Neuronal stem cell (in vitro differentiated cells): ENCODE data around the gene DGKB.

Experiments
- DNase-seq: peaks from one replicate; pipeline ENCODE4 v3.0.0-alpha.2; 2013; ENCODE audit warnings: low spot score
- H2AFZ ChIP-seq: one replicate; pipeline ENCODE4 v1.6.1; 2013; ENCODE audit warnings: mild to moderate bottlenecking, low read length, inconsistent platforms
- H2AK5ac ChIP-seq: 2 replicates; pipeline ENCODE4 v1.6.1; 2013; ENCODE audit warnings: low read depth, mild to moderate bottlenecking, inconsistent platforms, low read length, moderate library complexity, mixed read lengths
- H2BK120ac ChIP-seq: 2 replicates; pipeline ENCODE4 v1.6.1; 2013; ENCODE audit warnings: low read depth, mild to moderate bottlenecking, inconsistent platforms, low read length, moderate library complexity, mixed read lengths
- H2BK12ac ChIP-seq: one replicate; pipeline ENCODE4 v1.6.1; 2013; ENCODE audit warnings: low read length, inconsistent platforms
- H2BK15ac ChIP-seq: 2 replicates; pipeline ENCODE4 v1.6.1; 2013; ENCODE audit warnings: mild to moderate bottlenecking, low read length, inconsistent platforms, mixed read lengths
- H2BK5ac ChIP-seq: one replicate; pipeline ENCODE4 v1.6.1; 2013; ENCODE audit warnings: inconsistent platforms, mild to moderate bottlenecking, low read length, moderate library complexity
- H3K14ac ChIP-seq: one replicate; pipeline ENCODE4 v1.6.1; 2013; ENCODE audit warnings: low read length, inconsistent platforms
- H3K18ac ChIP-seq: 2 replicates; pipeline ENCODE4 v1.6.1; 2013; ENCODE audit warnings: low read length, inconsistent platforms
- H3K23ac ChIP-seq: 2 replicates; pipeline ENCODE4 v1.6.1; 2013; ENCODE audit warnings: low read depth, mild to moderate bottlenecking, mixed read lengths, low read length, inconsistent platforms; ENCODE audit not compliant: poor library complexity
- H3K27ac ChIP-seq: replicated peaks from 3 replicates; pipeline ENCODE4 v1.5.1; 2013; ENCODE audit warnings: low read length, inconsistent platforms
- H3K27me3 ChIP-seq, 3 experiments: 2 replicates each; pipeline ENCODE4 v1.6.1; 2013; ENCODE audit warnings: low read length in 3 of 3, mild to moderate bottlenecking in 2 of 3, inconsistent platforms in 1 of 3, low read depth in 1 of 3, mixed read lengths in 1 of 3, moderate library complexity in 1 of 3; ENCODE audit not compliant: control insufficient read depth in 3 of 3, insufficient read depth in 3 of 3
- H3K36me3 ChIP-seq, 2 donors: replicated peaks in 1 of 2; 2 replicates each; pipeline ENCODE4 v1.6.1; 2013; ENCODE audit warnings: low read length in 2 of 2; ENCODE audit not compliant: control insufficient read depth in 2 of 2, insufficient read depth in 2 of 2
- H3K4ac ChIP-seq: 2 replicates; pipeline ENCODE4 v1.6.1; 2013; ENCODE audit warnings: inconsistent platforms, mild to moderate bottlenecking, low read length, moderate library complexity
- H3K4me1 ChIP-seq, 2 donors: 1 replicate in 1 of 2; 2 replicates in 1 of 2; pipeline ENCODE4 v1.6.1; 2013; ENCODE audit warnings: low read length in 2 of 2, low read depth in 1 of 2; ENCODE audit not compliant: control insufficient read depth in 2 of 2, insufficient read depth in 1 of 2
- H3K4me2 ChIP-seq: one replicate; pipeline ENCODE4 v1.6.1; 2013; ENCODE audit warnings: mild to moderate bottlenecking, low read length, inconsistent platforms; ENCODE audit not compliant: insufficient read depth, poor library complexity, severe bottlenecking
- H3K4me3 ChIP-seq, 2 donors: 2 replicates each; pipeline ENCODE4 v1.5.1; 2013; ENCODE audit warnings: low read length in 2 of 2, mild to moderate bottlenecking in 2 of 2, inconsistent platforms in 1 of 2, moderate library complexity in 1 of 2
- H3K79me1 ChIP-seq: one replicate; pipeline ENCODE4 v1.6.1; 2013; ENCODE audit warnings: low read depth, mild to moderate bottlenecking, inconsistent platforms, low read length, moderate library complexity
- H3K9ac ChIP-seq: one replicate; pipeline ENCODE4 v1.6.1; 2013; ENCODE audit warnings: mild to moderate bottlenecking, low read depth, low read length, inconsistent platforms; ENCODE audit not compliant: poor library complexity
- H3K9me3 ChIP-seq, 2 donors: replicated peaks in 1 of 2; 2 replicates each; pipeline versions ENCODE3 to v1.6.1; 2013; ENCODE audit warnings: low read length in 2 of 2, mild to moderate bottlenecking in 2 of 2, inconsistent platforms in 1 of 2, low read depth in 1 of 2, mixed read lengths in 1 of 2, moderate library complexity in 1 of 2; ENCODE audit not compliant: control insufficient read depth in 2 of 2, insufficient read depth in 1 of 2
- H4K8ac ChIP-seq: one replicate; pipeline ENCODE4 v1.6.1; 2013; ENCODE audit warnings: low read depth, mild to moderate bottlenecking, inconsistent platforms, low read length, moderate library complexity
- H4K91ac ChIP-seq: one replicate; pipeline ENCODE4 v1.6.1; 2013; ENCODE audit warnings: low read length, low read depth, mild to moderate bottlenecking, inconsistent platforms; ENCODE audit not compliant: poor library complexity
- WGBS, 2 donors: extraction: QIAGEN DNeasy Blood & Tissue Kit; methylation state at CpG; one replicate each; pipeline ENCODE4 v1.1.7; 2013; ENCODE audit warnings: missing lambda C conversion rate in 2 of 2, mixed read lengths in 1 of 2; ENCODE audit not compliant: insufficient read length in 2 of 2, insufficient replicate concordance in 1 of 2; ENCODE audit errors: extremely low coverage in 2 of 2; 5-methylcytosine and 5-hydroxymethylcytosine counted together

The DGKB gene

DNA sequence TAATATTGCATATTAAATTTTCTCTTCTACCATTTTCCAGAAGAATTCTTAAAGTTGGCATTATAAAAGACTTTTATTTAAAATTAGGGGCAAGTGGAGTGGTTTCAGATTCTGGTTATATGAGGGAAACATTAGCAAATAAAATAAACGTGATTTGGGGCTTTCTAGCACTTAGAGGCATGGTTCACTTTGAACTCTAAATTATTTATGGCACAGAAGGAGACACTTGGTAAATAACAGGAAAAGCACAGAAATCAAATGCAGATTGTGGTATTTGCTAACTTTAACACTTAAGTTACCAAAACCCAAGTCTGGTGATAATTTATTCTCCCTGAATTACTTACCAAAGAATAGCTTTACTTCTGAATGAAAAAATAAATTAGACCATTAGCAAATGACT is 778.6 kb downstream of the DGKB start:
- Histone ChIP-seq H2AK5ac (no peak overlapping the region), H3K4me3 (no peak overlapping the region), H2AFZ (no peak overlapping the region), H4K91ac (no peak overlapping the region), H3K9ac (no peak overlapping the region), H2BK5ac (no peak overlapping the region), H3K9me3 (no peaks in the 10 kb centered on the region), H3K4me2 (no peak overlapping the region), H3K18ac (no peak overlapping the region), H3K36me3 (no peaks in the 10 kb centered on the region), H4K8ac (no peak overlapping the region), H3K79me1 (no peaks in the 10 kb centered on the region), H2BK120ac (no peak overlapping the region), H3K4me1 (no peaks in the 10 kb centered on the region), H3K23ac (no peak overlapping the region), H2BK12ac (no peak overlapping the region), H3K27me3 (no peaks in the 10 kb centered on the region), H3K14ac (no peak overlapping the region), H2BK15ac (no peak overlapping the region), H3K27ac (no peak overlapping the region), H3K4ac (no peak overlapping the region)
- no peak for DNase-seq
- WGBS, 2 donors: no CpG with 5 or more reads among the region's 1 CpG

DNA sequence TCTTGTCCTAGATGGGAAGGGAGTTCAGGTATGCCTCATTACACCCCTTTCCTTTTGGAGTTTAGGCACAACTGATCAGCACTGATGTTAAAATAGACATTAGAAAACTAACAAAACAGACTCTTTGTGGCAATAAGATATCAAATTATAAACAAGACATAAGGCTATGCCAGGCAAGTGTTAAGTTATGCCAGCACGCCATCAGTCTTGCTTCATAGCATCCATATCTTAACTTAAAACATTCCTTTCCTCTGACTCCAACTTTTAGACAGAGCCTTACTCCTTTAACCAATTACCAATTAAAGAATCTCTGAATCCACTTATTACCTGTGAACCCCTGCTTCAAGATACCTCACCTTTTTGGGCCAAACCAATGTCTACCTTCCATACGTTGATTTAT is 786.9 kb downstream of the DGKB start:
- no peak overlapping the region for H3K4me2 ChIP-seq
- H3K4me3 ChIP-seq: no peak overlapping the region
- H3K4ac ChIP-seq: no peak overlapping the region
- no peak overlapping the region for H2BK120ac ChIP-seq
- H2BK5ac ChIP-seq: no peak overlapping the region
- no peak overlapping the region for H3K9ac ChIP-seq
- no peak overlapping the region for H2BK12ac ChIP-seq
- H3K36me3 ChIP-seq: no peaks in the 10 kb centered on the region
- no peak for DNase-seq
- no CpG with 5 or more reads among the region's 2 CpGs for WGBS, 2 donors
- H3K14ac ChIP-seq: no peak overlapping the region
- no peak overlapping the region for H2BK15ac ChIP-seq
- H3K27ac ChIP-seq: no peak overlapping the region
- no peaks in the 10 kb centered on the region for H3K79me1 ChIP-seq
- H2AFZ ChIP-seq: no peak overlapping the region
- H3K27me3 ChIP-seq: no peaks in the 10 kb centered on the region
- no peak overlapping the region for H2AK5ac ChIP-seq
- no peak overlapping the region for H3K23ac ChIP-seq
- no peak overlapping the region for H3K18ac ChIP-seq
- H4K8ac ChIP-seq: no peak overlapping the region
- peaks cover 0 to 4% of the 10 kb centered on the region in 2 donors for H3K4me1 ChIP-seq
- no peaks in the 10 kb centered on the region for H3K9me3 ChIP-seq
- no peak overlapping the region for H4K91ac ChIP-seq

DNA sequence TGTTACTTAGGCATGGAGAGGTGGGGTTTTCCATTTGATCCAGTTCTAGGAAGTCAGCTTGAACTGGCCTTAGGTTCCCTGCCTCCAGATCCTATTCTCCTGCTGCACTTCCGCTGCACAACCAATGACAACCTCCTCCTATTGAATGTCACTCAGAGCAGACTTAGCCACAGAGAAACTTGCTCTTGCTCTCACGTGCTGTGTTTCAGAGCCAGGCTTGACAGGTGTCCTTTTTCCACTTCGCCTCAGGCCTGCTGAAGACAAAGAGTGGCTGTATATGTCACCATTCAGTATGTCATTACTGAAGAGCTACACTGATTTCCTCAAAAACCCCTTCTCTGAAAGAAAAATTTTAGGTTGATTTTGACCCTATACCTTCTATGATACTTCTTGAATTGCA is 797.7 kb downstream of the DGKB start:
- DNase-seq: no peak

DNA sequence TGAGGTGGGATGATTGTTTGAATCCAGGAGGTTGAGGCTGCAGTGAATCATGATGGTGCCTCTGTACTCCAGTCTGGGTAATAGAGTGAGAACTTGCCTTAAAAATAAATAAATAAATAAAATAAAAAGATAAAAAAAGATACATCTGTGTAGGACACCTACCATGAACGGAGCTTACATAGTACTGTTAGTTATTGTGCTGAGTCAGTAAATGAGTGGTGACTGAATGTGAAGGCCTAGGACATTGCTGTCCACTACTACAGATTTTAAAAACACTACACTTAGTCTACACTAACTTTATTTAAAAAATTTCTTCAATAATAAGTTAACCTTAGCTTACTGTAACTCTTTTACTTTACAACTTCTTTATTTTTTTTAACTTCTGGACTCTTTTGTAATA is 806.4 kb downstream of the DGKB start:
- H3K27me3 ChIP-seq: no peaks in the 10 kb centered on the region

More for the DNA sequence above, 797.7 kb downstream of the DGKB start:
- Histone ChIP-seq H3K9me3 (no peaks in the 10 kb centered on the region), H2BK12ac (no peak overlapping the region), H3K18ac (no peak overlapping the region), H3K36me3 (no peaks in the 10 kb centered on the region), H3K4me2 (no peak overlapping the region), H3K4me3 (no peak overlapping the region), H3K4ac (no peak overlapping the region), H3K27ac (no peak overlapping the region), H3K27me3 (no peaks in the 10 kb centered on the region), H4K91ac (no peak overlapping the region), H4K8ac (no peak overlapping the region), H2AK5ac (no peak overlapping the region), H2BK120ac (no peak overlapping the region), H3K14ac (no peak overlapping the region), H2AFZ (peak overlapping the region; percentile 72), H3K9ac (no peak overlapping the region), H3K4me1 (peaks cover 2 to 5% of the 10 kb centered on the region in 2 donors), H3K23ac (no peak overlapping the region), H2BK15ac (no peak overlapping the region), H3K79me1 (no peaks in the 10 kb centered on the region), H2BK5ac (no peak overlapping the region)
- no CpG with 5 or more reads among the region's 3 CpGs for WGBS, 2 donors

More for the DNA sequence above, 806.4 kb downstream of the DGKB start:
- Histone ChIP-seq H3K4ac (no peak overlapping the region), H3K23ac (no peak overlapping the region), H2BK15ac (no peak overlapping the region), H2BK5ac (no peak overlapping the region), H3K9me3 (no peaks in the 10 kb centered on the region), H3K4me3 (no peak overlapping the region), H2BK12ac (no peak overlapping the region), H3K9ac (no peak overlapping the region), H3K4me2 (no peak overlapping the region), H3K14ac (no peak overlapping the region), H2BK120ac (no peak overlapping the region), H3K27ac (no peak overlapping the region), H4K8ac (no peak overlapping the region), H2AFZ (no peak overlapping the region), H3K4me1 (no peaks in the 10 kb centered on the region), H2AK5ac (no peak overlapping the region), H4K91ac (no peak overlapping the region), H3K18ac (no peak overlapping the region), H3K36me3 (no peaks in the 10 kb centered on the region), H3K79me1 (no peaks in the 10 kb centered on the region)
- no CpG with 5 or more reads among the region's 1 CpG for WGBS, 2 donors
- no peak for DNase-seq
